ENCODE measurements around the gene MATR3. TPM values are rescaled to one million over a fixed set of nuclear protein-coding genes. Genes with fewer than 3 reads are reported as not detected.
"Not testable (repeated sequence)": the region's sequence is repeated elsewhere in the genome, so short reads cannot be mapped to it uniquely, and the experiment has no call there.

MATR3 gene
- total RNA-seq, 4 donors from 2014 or later, result 155 to 222 (median 211) TPM

DNA sequence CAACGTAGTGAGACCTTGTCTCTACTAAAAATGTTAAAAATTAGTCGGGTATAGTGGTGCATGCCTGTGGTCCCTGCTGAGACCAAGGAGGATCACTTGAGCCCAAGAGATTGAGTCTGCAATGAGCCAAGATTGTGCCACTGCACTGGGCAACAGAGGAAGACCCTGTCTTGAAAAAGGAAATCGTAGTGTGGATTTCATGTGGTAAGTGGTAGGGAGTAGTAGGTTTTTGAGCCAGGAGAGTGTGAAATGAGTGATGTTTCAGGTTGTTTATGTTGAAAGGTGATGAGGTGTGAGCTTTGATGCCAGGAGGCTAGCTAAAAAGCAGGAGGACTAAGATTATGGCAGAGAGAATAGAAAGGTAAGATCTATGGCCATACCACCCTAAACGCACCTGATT is 5.9 kb downstream of the MATR3 start:
- ATAC-seq (ENCODE audit: low FRiP score) (no peak), DNase-seq (ENCODE audit: low spot score) (no peak)
- TF ChIP-seq, protein P1, sequence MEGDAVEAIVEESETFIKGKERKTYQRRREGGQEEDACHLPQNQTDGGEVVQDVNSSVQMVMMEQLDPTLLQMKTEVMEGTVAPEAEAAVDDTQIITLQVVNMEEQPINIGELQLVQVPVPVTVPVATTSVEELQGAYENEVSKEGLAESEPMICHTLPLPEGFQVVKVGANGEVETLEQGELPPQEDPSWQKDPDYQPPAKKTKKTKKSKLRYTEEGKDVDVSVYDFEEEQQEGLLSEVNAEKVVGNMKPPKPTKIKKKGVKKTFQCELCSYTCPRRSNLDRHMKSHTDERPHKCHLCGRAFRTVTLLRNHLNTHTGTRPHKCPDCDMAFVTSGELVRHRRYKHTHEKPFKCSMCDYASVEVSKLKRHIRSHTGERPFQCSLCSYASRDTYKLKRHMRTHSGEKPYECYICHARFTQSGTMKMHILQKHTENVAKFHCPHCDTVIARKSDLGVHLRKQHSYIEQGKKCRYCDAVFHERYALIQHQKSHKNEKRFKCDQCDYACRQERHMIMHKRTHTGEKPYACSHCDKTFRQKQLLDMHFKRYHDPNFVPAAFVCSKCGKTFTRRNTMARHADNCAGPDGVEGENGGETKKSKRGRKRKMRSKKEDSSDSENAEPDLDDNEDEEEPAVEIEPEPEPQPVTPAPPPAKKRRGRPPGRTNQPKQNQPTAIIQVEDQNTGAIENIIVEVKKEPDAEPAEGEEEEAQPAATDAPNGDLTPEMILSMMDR (IDR thresholded peaks at IDR 0.05), result no peak

DNA sequence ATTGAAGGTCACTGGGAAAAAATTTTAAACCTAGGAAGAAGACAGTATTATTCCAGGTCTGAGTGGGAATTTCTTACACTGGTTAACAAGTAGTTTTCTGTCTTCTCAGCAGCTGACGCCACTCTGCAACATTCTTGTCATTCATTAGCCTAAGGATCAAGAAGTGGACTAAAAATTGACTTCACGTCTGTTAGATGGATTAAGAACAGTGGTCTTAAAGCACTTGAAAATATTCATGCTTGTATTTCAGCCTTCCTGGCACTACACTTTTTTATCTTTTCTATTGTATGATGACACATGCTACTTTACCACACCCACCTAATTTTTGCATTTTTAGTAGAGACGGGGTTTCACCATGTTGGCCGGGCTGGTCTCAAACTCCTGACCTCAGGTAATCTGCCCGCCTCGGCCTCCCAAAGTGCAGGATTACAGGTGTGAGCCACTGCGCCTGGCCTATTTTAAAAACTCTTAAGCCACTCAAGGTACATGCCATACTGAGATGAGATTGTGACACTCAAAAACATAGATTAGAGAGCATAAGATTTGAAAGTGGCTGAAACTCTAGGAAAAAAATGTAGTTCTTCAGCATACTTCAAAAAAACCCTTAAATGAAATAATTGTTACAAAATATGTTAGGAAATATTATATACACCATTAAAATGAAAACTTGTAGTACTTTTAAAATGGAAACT is 8.4 kb downstream of the MATR3 start:
- TF ChIP-seq, protein P1 (IDR thresholded peaks at IDR 0.05), result no peak
- ATAC-seq (ENCODE audit: low FRiP score) (no peak), DNase-seq (ENCODE audit: low spot score) (no peak)

- no peak for ATAC-seq (ENCODE audit: low FRiP score)
- DNase-seq (ENCODE audit: low spot score), result no peak
These were observed 11.1 kb downstream of the MATR3 start for GRCh38 chr5:139304391-139305324.

DNA sequence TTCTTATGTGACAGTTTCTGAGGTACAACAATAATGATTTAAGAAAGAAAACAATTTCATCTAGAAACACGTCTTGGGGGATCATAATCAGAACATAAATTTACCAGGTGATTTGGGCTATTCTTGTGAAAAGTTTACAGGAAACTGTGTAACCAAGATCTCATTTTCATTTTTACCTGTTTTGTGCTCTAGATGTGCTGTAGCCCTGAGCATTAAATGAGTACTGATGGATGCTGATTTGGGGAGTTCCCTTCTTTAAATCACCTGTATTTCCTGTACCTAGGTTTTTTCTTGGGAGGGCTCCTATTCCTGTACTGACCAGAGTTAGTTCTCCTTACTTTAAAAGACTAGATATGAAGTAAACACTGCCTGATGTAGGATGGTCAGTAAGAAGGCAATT is 12.7 kb downstream of the MATR3 start:
- DNase-seq (ENCODE audit: low spot score), result no peak
- ATAC-seq (ENCODE audit: low FRiP score), result no peak
- TF ChIP-seq, protein P1 (IDR thresholded peaks at IDR 0.05), result no peak

More at GRCh38 chr5:139304391-139305324, 11.1 kb downstream of the MATR3 start:
- TF ChIP-seq, protein P1 (IDR thresholded peaks at IDR 0.05), result no peak

DNA sequence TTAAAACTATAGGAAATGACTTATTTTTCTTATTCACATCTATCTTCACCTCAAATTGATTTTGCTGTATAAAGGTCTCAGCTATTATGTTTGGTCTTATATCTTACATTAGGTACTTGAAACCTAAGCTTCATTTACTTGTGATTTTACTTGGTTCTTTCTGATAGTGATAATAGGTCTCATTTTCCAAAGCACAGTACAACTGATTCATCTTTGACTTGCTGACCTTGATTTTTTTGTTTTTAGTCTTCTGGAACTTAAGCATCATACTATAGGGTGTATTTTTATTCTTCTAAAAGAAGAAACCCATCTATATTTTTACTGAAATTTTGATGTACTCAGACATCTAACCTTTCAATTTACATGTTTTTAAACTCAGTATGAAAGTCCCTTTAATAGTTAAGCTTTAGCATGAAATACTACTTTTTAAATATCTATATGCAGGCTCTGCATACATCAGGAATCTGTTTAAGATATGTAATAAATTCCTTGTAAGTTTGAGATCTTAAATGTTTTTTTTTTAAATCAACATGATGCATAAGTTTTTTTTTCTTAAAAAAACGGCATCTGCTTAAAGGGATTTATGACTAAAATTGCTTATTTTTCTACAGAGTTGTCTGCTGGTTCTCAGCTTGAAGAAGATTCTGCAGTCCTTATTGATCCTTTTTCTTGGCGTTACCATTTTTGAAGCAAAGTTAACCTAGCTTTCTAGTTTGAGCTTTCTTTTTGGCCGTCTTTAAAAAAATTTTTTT is 13.3 kb downstream of the MATR3 start:
- no peak for DNase-seq (ENCODE audit: low spot score)
- ATAC-seq (ENCODE audit: low FRiP score), result no peak
- TF ChIP-seq, protein P1 (IDR thresholded peaks at IDR 0.05), result no peak

- TF ChIP-seq, protein P1 (IDR thresholded peaks at IDR 0.05), result no peak
These were observed 15.3 kb downstream of the MATR3 start for GRCh38 chr5:139308797-139309196.

GRCh38 chr5:139310715-139311186 is 17.2 kb downstream of the MATR3 start:
- ATAC-seq (ENCODE audit: low FRiP score); DNase-seq (ENCODE audit: low spot score): not testable (repeated sequence)

More at GRCh38 chr5:139308797-139309196, 15.3 kb downstream of the MATR3 start:
- DNase-seq (ENCODE audit: low spot score) (no peak), ATAC-seq (ENCODE audit: low FRiP score) (no peak)
